NCI-H2227 treated with DMSO at 0.1 percent for 48 hours (cell line): ENCODE data around the gene DOCK10.

Experiments
- DNase-seq: peaks from one replicate; lab custom pipeline; 2025; lab: John Stamatoyannopoulos, UW

DOCK10 gene

DNA sequence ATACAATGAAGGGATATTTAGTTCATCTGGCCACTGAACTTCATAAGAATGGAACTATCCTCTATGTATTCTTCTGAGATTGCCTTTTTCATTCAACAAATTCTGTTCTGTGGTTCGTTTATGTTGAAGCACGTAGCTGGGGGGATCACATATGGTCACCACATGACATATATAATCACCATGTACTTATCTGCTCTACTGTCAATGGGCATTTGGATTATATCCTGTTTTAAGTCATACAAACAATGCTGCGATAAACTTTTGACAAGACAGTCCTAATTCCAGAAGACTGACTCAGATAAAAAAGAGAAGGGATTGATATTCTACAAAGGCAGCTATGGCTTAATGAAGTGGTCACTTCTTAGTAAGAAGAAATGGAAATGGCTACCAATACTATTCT, 210.1 kb downstream of the DOCK10 start:
- no peak for DNase-seq

DNA sequence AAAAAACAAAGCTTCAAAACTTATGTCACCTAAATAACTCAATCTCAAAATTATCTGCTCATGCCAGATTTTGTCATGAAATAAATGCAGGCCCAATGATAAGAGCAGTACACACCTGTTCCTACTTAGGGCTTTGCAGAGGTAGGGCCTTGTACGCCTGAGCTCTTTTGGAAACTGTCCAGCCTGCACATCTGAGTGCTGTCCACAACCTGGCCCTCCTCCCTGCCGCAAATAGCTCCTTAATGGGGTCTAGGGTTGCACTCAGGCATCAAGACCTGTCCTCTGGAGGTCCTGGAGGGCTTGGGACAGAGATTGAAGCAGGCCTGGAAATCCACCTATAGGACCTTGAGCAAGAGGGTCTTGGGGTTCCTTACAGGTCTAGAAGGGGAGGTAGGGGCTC, 210.7 kb downstream of the DOCK10 start:
- no peak for DNase-seq

DNA sequence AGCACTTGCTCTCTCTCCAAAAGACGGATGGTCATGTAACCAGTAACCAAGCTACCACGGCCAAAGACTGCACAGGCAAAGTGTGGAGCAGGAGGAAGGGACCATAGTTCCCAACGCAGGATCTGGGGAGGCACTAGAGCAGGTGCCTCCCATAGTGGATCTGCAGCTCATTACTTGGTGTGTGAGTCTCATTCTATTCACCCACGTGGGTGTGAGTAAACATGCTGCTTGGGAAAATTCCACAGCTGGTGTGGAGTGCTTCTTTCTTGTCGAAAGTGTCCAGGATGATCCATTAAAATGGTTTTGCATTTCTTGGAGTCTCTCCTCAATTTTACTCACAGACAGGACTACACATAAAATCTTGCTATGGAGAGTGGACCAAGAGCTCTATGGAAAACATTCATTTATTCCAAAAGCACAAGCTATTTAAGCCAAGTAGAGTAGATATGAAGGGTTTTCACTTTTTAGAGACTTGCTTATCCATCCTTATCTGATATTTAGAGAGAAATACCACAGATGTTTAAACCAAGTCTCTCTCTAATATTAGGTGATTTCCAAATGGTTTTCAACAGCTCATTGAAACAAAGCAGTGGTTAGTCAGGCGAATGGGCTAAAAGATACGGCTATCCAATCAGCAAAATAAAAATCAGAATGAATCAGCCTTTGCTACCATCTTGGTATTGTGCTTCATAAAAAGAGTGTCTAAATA, 221.8 kb downstream of the DOCK10 start:
- no peak for DNase-seq

DNA sequence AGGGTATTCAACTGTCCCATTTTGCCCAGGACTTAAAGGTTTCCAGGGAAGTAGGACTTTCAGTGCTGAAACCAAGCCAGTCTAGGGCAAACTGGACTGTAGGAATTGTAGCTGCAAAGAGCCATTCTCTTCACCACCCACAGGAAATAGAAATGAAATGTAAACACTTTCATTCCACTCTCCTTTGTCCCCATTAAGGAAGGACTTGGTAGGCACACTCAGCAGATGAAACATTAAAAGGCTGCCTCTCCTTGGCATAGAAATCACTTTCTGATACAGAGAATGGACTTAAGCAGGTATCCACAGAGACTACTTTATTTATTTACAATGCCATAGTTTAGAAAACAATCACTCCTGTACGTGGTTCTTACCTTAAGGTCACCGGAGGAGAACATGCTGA, 223.2 kb downstream of the DOCK10 start:
- DNase-seq, result no peak

DNA sequence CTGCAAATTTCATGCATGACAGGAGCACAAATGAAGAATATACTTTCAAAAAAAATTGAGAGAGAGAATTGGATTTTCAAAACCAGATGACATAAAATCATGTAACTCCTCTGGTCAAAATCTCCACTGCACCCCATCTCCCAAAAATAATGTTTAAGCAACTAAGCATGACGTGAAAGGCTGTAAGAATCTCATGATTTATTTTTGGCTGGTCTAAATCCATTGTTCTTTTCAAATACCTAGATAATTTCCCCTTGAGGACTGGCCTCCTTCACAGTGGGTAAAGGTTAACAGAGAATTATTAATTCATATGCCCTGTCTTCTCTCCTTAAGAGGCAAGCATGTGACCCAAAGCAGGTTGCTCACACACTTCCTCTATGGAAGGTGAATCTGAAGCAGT, 224.6 kb downstream of the DOCK10 start:
- no peak for DNase-seq

DNA sequence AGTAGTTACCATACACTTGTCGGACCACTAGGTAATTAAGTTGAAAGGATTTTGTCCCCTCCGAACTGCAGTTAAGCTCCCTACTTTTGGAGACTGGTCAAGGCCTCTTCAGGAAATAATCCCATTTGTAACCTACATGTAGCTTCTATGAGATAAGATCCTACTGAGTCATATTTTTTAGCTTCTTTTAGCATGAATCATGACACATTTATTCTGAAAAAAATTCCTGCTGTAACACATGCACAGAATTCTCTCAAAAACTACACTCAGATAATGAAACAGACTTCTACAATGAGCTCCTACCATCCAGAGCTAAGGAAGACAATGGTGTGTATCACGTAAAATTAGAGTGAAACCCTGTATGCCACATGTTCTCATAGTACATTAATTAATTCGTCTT, 225.5 kb downstream of the DOCK10 start:
- DNase-seq, result no peak

DNA sequence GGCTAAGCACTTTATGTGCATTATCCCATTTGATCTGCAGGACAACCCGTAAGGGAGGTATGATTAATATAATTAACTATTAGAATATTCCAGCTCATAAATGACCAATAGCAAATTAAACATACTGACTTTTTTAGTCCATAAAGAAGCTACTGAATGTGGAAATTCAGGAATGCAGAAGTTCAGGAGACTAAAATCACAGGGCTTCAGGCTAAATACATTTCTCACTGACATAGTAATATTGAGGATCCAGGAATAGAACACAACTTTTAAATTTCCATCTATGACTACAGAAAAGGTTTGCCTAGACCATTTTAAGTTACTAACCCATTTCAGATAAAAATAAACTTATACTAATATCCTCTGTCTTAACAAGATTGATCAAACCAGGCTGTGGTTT, 228.7 kb downstream of the DOCK10 start:
- no peak for DNase-seq

DNA sequence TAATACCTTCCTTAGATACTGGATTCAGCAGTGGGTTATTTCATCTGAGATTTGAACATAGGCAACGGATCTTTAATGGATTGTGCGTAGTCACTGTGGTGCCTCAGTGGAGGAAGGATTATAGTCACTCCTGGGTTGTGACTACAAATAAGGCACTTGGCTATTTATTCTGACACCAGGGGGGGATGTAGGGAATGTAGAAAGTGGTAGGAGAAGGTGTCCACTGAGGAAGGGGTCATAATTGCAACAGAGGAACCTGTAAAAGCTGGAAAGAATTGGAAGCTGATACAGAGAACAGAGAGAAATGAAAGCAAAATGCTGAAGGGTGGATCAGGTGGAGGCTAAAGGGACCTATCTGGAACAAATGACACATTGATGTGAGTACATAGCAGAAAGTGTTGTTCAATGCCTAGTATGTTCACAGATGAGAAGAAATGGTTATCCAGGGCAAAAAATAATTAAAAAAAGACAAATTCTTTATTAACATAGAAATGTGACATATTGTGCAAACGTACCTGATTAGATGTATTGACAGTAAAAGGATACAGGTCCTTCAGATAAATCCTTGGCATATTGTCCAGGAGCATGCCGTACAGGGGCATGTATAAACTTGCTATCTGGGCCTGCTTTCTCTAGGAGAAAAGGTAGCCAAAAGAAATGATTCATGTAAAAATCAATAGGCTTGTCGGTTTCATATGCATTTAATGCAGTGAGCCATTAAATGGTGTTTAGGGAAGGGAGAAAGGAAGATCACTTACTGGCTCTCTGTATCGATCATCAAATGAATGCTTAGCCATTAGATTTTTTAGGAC, 234.9 kb downstream of the DOCK10 start:
- DNase-seq, result no peak

DNA sequence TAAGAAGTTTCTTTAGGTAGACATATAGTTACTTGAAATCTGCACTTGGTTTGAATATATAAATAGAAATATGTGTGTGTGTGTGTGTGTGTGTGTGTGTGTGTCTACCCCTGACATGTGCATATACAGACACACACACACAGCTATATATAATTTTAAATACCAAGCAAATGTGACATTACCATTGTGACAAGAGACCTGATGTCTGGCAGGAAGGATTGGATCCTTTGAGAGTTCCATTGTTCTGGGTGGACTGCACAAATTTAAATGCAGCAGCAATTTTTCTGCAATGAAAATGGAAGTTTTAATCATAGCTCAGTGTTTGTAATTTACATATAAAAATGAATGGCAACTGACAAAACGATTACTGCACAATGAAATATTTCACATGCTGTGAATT, 238.3 kb downstream of the DOCK10 start:
- no peak for DNase-seq

DNA sequence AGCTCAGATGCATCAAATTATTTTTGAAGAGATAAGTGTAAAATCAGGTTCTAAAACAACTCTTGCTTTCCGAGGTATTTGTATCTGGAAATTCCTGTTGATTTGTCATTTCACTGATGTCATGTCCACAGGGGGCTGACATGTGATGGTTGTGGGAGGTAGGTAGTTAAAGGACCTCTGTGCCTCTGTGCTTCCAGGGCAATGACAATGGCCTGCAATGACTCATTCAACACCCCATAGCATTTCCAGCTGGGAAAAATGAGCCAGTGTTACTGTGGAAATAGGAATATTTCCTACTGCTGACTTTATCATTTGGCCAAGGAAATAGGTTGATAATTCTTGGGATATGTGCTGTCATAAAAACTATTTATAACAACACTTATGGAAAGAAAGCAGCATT, 239.9 kb downstream of the DOCK10 start:
- no peak for DNase-seq

DNA sequence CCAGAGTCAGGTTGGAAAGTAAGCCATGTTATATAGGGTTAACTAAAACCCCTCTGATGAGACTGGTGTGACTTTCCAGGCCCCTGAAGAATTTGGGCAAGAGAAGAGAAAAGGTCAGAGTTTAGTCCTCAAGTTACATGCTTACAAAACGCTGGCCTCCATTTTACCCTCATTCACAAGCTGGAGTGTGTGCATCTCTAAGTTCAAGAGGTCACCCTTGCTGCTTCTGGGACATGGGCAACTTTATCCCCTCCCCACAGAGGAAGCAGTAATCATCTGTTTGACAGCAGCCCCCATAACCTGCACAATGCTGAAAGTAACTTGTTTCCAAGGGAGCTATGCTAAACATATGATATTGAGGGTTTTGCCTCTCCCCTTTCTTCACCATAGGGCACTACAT, 240.9 kb downstream of the DOCK10 start:
- DNase-seq, result no peak

DNA sequence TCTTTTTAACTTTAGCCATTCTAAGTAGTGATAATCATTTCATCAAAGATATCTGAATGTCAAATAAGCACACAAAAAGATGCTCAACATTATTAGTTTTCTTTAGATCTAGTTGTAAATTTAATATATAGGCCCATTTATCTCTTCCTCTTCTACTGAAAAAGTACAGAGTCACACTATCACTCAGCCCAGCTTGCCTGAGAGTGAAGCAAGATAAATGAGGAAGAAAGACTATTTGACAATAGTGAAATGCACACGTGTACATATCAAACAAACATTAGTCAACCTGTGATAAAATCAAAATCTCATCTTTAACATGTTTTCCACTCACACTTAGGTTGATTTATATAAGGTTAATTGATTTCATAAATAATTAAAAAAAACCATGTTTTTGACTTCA, 242.6 kb downstream of the DOCK10 start:
- no peak for DNase-seq

DNA sequence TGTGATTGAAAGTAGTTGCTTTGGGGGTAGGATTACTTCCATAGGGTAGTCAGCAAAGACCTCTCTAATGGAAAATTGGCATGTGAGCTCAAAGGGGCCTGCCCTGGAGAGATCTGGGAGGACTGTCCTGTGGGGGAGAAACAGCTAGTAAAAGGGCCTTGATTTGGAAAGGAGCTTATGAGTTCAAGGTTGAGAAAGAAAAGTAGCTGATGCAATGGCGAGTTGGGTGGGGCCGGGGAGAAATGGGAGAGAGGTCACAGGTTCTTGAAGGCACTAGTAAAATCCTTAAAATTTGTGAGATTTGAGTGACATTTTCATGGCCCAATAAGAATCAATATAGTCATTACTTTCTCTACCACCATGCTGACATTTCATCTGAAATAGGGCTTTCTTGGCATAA, 244.1 kb downstream of the DOCK10 start:
- DNase-seq, result no peak

DNA sequence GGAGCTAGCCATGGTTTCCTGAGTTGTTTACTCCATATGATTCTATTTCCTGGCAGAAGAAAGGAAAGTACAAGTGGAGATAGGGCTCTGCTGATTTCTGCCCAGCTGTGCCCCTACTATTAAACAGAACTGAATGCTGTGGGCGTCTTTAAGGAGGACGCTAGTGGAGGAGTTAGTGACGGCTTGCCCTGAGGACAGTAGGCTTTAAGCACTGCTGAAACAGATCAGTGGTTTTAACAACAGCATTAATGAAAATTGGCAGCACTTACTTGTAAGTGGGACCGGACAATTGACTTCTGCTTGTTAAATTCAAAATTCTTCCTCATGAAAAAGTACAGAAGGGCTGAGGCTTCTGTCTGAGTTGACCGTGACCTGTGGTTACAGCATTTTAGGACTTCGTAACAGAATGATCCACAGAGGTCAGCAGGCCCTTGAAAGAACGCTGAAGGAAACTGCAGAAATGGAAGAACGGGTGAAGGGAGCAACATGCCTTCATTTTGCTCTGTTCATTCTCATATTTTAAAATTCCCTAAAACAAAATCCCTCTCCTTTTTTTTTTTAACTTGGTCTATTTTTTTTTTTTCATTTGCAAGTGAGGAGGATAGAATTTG, 245.5 kb downstream of the DOCK10 start:
- DNase-seq, result peak; percentile 63

DNA sequence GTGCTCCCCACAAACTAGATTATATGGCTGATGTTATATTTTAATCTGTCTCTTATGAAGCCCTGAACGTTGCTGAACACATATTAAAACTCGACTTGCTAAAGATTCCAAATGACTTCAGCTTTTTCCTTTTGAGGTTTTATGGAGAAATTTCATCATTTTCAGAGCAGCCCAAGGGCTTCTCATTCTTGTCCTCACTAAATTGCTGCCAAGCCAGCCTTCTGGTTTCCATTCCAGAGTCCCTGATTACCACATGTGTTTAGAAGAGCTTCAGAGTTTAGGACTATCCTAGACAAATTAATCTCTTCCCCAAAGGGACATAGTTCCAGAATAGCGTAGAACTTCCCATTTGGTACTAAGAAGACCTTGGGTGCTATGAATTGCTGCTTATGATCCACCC, 248.3 kb downstream of the DOCK10 start:
- no peak for DNase-seq

DNA sequence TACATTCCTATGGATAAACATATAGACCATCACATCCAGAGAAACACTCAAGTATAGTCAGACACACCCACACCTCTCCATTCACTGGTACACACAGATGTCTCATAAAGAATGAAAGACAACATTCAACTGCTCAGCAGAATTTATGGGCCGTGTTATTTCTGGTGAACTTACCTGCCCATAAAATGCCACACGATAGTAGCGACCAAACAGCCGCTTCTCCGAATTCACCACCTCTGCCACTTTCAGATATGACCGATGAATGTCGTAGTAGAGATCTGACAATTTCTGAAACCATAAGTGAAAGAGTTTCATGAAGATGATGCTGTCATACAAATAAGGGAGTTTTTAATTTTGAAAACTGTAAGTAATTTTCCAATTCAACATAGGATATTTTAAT, 255.4 kb downstream of the DOCK10 start:
- no peak for DNase-seq

DNA sequence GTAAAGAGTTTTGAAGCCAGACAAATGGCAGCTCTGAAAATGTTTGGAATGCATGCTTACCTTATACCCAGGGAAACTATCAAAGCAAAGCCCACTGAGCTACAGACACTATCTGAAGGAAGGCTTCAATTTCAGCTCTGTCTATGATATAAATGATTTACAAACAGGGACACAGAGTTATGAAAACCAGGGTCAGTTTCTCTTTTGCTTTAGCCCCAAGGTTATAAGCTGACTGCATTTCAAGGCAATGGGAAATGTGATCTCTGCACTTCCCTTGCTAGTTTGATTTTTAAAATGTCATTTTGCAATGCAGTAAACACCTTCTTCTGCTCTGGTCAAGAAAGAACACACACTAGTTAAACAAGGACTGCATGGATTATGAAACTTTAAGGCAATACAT, 260.9 kb downstream of the DOCK10 start:
- DNase-seq, result no peak

DNA sequence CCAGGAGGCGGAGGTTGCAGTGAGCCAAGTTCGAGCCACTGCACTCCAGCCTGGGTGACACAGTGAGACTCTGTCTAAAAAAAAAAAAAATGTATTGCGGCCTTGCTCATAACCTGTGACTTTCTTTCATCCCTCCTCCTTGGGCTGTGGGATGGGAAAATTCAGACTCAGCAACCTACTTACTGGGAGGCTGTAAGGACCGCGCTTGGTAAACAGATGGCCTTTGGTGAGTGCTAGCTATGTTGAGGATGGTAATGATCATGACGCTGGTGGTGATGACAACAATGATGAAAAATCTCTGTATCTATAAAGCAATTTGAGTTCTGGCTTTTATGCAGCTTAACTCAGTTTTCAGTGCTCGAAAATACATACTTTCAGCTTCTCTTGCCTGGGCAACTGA, 261.4 kb downstream of the DOCK10 start:
- DNase-seq, result no peak

DNA sequence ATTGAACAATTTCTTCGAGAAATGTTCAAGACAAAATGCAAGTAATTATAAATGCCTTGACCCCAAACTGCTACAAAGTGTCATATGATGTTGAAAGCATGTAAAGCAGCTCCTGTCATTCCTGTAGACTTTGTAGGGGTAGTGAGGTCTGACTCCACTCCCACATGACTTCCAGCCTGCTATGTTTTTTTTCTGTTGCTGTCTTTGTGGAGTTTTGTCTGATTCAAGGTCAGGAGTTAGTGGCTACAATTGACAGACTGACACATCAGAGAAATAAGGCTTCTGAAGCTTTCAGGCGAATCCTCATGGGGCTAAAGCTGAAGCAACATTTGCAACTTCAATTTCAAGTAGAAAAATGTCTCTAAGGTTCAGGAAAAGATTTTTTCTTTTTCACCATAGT, 262.2 kb downstream of the DOCK10 start:
- no peak for DNase-seq

DNA sequence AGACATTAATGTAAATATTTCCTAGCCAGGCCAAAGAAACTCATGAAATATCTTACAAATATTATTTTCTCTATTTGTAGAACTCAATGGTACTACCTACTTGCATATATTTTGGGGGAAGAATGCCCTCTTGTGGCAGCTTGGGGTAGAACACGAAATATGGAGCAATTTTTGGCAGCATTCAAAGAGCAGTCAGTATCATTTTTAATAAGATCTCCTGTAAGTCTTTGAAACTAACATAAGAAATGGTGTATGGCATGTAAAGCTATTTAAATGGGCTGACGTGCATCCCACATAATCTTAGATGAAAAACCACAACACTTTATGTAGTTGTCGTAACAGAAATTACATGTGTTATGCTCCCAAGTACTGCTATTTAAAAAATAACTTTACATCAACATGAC, 263.8 kb downstream of the DOCK10 start:
- DNase-seq, result peak; percentile 56

DNA sequence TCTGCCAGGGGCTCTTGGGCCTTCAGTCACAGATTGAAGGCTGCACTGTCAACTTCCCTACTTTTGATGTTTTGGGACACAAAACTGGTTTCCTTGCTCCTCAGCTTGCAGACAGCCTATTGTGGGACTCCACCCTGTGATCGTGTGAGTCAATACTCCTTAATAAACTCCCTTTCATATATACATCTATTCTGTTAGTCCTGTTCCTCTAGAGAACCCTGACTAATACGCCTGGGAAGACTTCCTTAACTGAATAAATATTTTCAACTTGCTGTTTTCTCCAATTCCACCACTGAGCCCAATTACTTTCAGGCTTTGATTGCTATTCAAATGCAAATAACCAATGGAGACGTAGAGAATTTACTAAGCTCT, 264.7 kb downstream of the DOCK10 start:
- DNase-seq, result no peak

DNA sequence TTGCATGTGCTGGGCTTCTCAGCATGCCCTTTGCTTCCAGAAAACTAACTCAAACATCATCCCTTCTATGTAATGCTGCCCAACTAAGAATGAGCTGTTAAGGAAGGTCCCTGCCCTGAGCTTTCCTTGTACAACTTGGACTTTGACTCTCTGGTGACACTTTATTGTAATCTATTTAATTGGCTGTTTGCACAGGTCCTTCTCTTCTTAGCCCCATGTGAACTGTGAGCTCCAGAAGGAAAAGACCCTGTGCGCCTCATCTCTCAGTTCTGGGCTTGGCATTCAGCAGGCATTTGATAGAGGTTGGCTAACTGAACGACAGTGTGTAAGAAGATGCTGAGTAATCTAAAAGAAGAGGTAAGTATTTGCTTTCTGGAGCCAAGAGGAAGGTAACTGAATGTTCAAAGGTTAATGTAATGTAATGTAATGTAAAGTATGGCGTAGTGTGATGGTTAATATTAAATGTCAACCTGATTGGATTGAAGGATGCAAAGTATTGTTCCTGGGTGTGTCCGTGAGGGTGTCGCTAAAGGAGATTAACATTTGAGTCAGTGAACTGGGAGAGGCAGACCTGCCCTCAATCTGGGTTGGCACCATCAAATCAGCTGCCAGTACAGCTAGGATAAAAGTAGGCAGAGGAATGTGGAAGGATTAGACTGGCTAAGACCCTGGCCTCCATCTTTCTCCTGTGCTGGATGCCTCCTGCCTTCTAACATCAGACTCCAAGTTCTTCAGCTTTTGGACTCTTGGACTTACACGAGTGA, 265.3 kb downstream of the DOCK10 start:
- no peak for DNase-seq

DNA sequence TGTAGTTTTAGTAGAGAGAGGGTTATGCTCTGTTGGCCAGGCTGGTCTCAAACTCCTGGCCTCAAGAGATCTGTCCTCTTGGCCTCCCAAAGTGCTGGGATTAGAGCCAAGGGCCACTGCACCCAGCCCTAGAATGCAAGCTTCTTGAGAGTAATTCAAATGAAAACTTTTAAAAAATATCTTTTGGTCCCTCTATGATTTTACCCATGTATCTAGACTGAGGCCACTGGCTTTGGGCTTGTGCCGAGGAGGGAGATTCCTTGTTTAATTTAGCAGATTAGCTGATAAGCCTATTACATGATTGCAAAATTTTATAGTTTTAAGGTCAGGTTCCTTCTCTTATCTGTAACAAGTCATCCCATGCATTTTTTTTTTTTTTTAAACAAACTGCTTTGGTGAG, 266.6 kb downstream of the DOCK10 start:
- DNase-seq, result no peak
